GM23248 (cell line): ENCODE results near the gene MAPK8.

Source experiments
- EZH2 ChIP-seq: fragments of 200-600 bp; sonication (generic); IDR thresholded peaks from 2 replicates; pipeline ENCODE4 v1.6.1; 2018; ENCODE audit warnings: antibody characterized with exemption, mild to moderate bottlenecking; ENCODE audit not compliant: insufficient read depth, poor library complexity, severe bottlenecking
- EZH2phosphoT487 ChIP-seq: fragments of 200-600 bp; sonication (generic); IDR thresholded peaks from 2 replicates; pipeline ENCODE4 v1.6.1; 2018; ENCODE audit warnings: antibody characterized with exemption, moderate library complexity, mild to moderate bottlenecking, low read depth; ENCODE audit not compliant: insufficient read depth

- TF ChIP-seq EZH2: no peak
- no peak for TF ChIP-seq EZH2phosphoT487
Observed at GRCh38 chr10:48456361-48456804, 149.9 kb downstream of the MAPK8 start.
